H9 (cell line): ENCODE measurements around the gene RIIAD1. TPM values are rescaled to one million over a fixed set of nuclear protein-coding genes. Genes with fewer than 3 reads are reported as not detected.

Experiments
- DNase-seq: peaks from one replicate; pipeline ENCODE4 v3.0.0-alpha.2; 2017
- H2AFZ ChIP-seq: one replicate; pipeline ENCODE4 v1.6.1; 2013; ENCODE audit warnings: mild to moderate bottlenecking, low read length, control low read depth, moderate library complexity
- H2AK5ac ChIP-seq: 2 replicates; pipeline ENCODE4 v1.6.1; 2013; ENCODE audit warnings: low read length, control low read depth, mixed read lengths; ENCODE audit not compliant: insufficient read length
- H2BK120ac ChIP-seq: one replicate; pipeline ENCODE4 v1.6.1; 2013; ENCODE audit warnings: low read depth, mild to moderate bottlenecking, low read length, control low read depth, inconsistent platforms; ENCODE audit not compliant: poor library complexity, severe bottlenecking
- H2BK12ac ChIP-seq: 2 replicates; pipeline ENCODE4 v1.6.1; 2013; ENCODE audit warnings: low read length, control low read depth, mixed read lengths, low read depth; ENCODE audit not compliant: insufficient read length
- H2BK15ac ChIP-seq: 2 replicates; pipeline ENCODE4 v1.6.1; 2013; ENCODE audit warnings: low read depth, low read length, control low read depth
- H2BK20ac ChIP-seq: one replicate; pipeline ENCODE4 v1.6.1; 2013; ENCODE audit warnings: low read depth, mild to moderate bottlenecking, low read length, control low read depth, inconsistent platforms; ENCODE audit not compliant: poor library complexity, severe bottlenecking
- H2BK5ac ChIP-seq: 2 replicates; pipeline ENCODE4 v1.6.1; 2013; ENCODE audit warnings: low read length, control low read depth, mixed read lengths; ENCODE audit not compliant: insufficient read length
- H3K14ac ChIP-seq: 2 replicates; pipeline ENCODE4 v1.6.1; 2013; ENCODE audit warnings: low read length, control low read depth; ENCODE audit not compliant: insufficient read depth
- H3K18ac ChIP-seq: 2 replicates; pipeline ENCODE4 v1.6.1; 2013; ENCODE audit warnings: low read depth, mild to moderate bottlenecking, mixed read lengths, low read length, control low read depth; ENCODE audit not compliant: insufficient read length
- H3K23ac ChIP-seq: 2 replicates; pipeline ENCODE4 v1.6.1; 2013; ENCODE audit warnings: low read length, control low read depth, mixed read lengths, low read depth; ENCODE audit not compliant: insufficient read length
- H3K23me2 ChIP-seq: 2 replicates; pipeline ENCODE4 v1.6.1; 2013; ENCODE audit warnings: low read depth, mild to moderate bottlenecking, mixed read lengths, low read length, control low read depth; ENCODE audit not compliant: insufficient read length, poor library complexity, severe bottlenecking
- H3K27ac ChIP-seq: 2 replicates; pipeline ENCODE4 v1.5.1; 2013; ENCODE audit warnings: low read length, control low read depth, mixed read lengths, low read depth; ENCODE audit not compliant: insufficient read length
- H3K27me3 ChIP-seq: 2 replicates; pipeline ENCODE4 v1.6.1; 2013; ENCODE audit warnings: low read length, control low read depth, inconsistent platforms; ENCODE audit not compliant: insufficient read depth
- H3K4ac ChIP-seq: 2 replicates; pipeline ENCODE4 v1.6.1; 2013; ENCODE audit warnings: low read depth, mild to moderate bottlenecking, control low read depth, inconsistent platforms, low read length, moderate library complexity
- H3K4me1 ChIP-seq: 2 replicates; pipeline ENCODE4 v1.6.1; 2013; ENCODE audit warnings: low read length, control low read depth, inconsistent platforms; ENCODE audit not compliant: insufficient read depth
- H3K4me2 ChIP-seq: 2 replicates; pipeline ENCODE4 v1.6.1; 2013; ENCODE audit warnings: low read length, control low read depth, mixed read lengths; ENCODE audit not compliant: insufficient read length, insufficient read depth
- H3K56ac ChIP-seq: 2 replicates; pipeline ENCODE4 v1.6.1; 2013; ENCODE audit warnings: low read depth, mild to moderate bottlenecking, mixed read lengths, low read length, control low read depth; ENCODE audit not compliant: insufficient read length
- H3K79me1 ChIP-seq: 2 replicates; pipeline ENCODE4 v1.6.1; 2013; ENCODE audit warnings: low read depth, mild to moderate bottlenecking, moderate library complexity, low read length, control low read depth, inconsistent platforms; ENCODE audit not compliant: insufficient read depth, poor library complexity, severe bottlenecking
- H3K79me2 ChIP-seq: 2 replicates; pipeline ENCODE4 v1.6.1; 2013; ENCODE audit warnings: low read length, control low read depth, inconsistent platforms; ENCODE audit not compliant: insufficient read depth
- H3K9ac ChIP-seq: 2 replicates; pipeline ENCODE4 v1.6.1; 2013; ENCODE audit warnings: low read length, control low read depth, mixed read lengths; ENCODE audit not compliant: insufficient read length; ENCODE audit errors: extremely low read depth
- H3K9me3 ChIP-seq: one replicate; pipeline ENCODE4 v1.6.1; 2013; ENCODE audit warnings: low read depth, low read length, inconsistent platforms; ENCODE audit not compliant: control insufficient read depth
- H3T11ph ChIP-seq: one replicate; pipeline ENCODE4 v1.6.1; 2013; ENCODE audit warnings: mild to moderate bottlenecking, low read length, control low read depth, inconsistent platforms
- H4K20me1 ChIP-seq: one replicate; pipeline ENCODE4 v1.6.1; 2013; ENCODE audit not compliant: control insufficient read depth, insufficient read length, insufficient read depth
- H4K5ac ChIP-seq: 2 replicates; pipeline ENCODE4 v1.6.1; 2013; ENCODE audit warnings: low read depth, mild to moderate bottlenecking, mixed read lengths, low read length, control low read depth; ENCODE audit not compliant: insufficient read length
- H4K8ac ChIP-seq: replicated peaks from 2 replicates; pipeline ENCODE4 v1.6.1; 2013; ENCODE audit warnings: low read length, control low read depth, mixed read lengths, low read depth; ENCODE audit not compliant: insufficient read length
- H4K91ac ChIP-seq: 2 replicates; pipeline ENCODE4 v1.6.1; 2013; ENCODE audit warnings: low read depth, mild to moderate bottlenecking, moderate library complexity, mixed read lengths, low read length, control low read depth; ENCODE audit not compliant: insufficient read length
- H3K27ac Mint-ChIP-seq, 3 experiments: 2 replicates in 2 of 3; 3 replicates in 1 of 3; pipeline ENCODE4 v1.8.0; 2020 to 2021; ENCODE audit warnings: mixed read lengths in 3 of 3, mild to moderate bottlenecking in 1 of 3, moderate library complexity in 1 of 3
- H3K27me3 Mint-ChIP-seq: 2 replicates; pipeline ENCODE4 v1.8.0; 2021; ENCODE audit warnings: low read depth, mild to moderate bottlenecking, moderate library complexity, mixed read lengths
- H3K36me3 Mint-ChIP-seq, 3 experiments: 2 replicates in 2 of 3; 3 replicates in 1 of 3; pipeline ENCODE4 v1.8.0; 2020 to 2021; ENCODE audit warnings: low read depth in 3 of 3, mixed read lengths in 3 of 3; ENCODE audit not compliant: insufficient read depth in 1 of 3
- H3K4me1 Mint-ChIP-seq, 2 experiments: 2 replicates each; pipeline ENCODE4 v1.8.0; 2020; ENCODE audit warnings: mixed read lengths in 2 of 2
- H3K4me3 Mint-ChIP-seq, 2 experiments: 2 replicates in 1 of 2; 3 replicates in 1 of 2; pipeline ENCODE4 v1.8.0; 2020 to 2021; ENCODE audit warnings: mild to moderate bottlenecking in 2 of 2, mixed read lengths in 2 of 2, moderate library complexity in 1 of 2
- H3K9me3 Mint-ChIP-seq, 2 experiments: 2 replicates in 1 of 2; 3 replicates in 1 of 2; pipeline ENCODE4 v1.8.0; 2020; ENCODE audit warnings: mild to moderate bottlenecking in 2 of 2, mixed read lengths in 2 of 2, moderate library complexity in 1 of 2
- CTCF ChIP-seq: fragments of 200-600 bp; sonication (generic); conservative IDR thresholded peaks from 3 replicates; pipeline ENCODE4 v1.8.0; 2021; ENCODE audit warnings: antibody characterized with exemption, mild to moderate bottlenecking
- WGBS: extraction: QIAGEN DNeasy Blood & Tissue Kit; methylation state at CpG from one replicate; pipeline ENCODE4 v1.1.7; 2013; ENCODE audit warnings: missing lambda C conversion rate, low lambda C conversion rate, mixed read lengths; ENCODE audit not compliant: insufficient read length; ENCODE audit errors: extremely low coverage; 5-methylcytosine and 5-hydroxymethylcytosine counted together
- total RNA-seq: library from RNA; stranded (reverse); gene quantifications from 2 replicates; pipeline ENCODE4 v1.2.1, GENCODE V29; 2021

The RIIAD1 gene
- total RNA-seq, 1 experiment from 2014 or later: 1.4 TPM

GRCh38 chr1:151773702-151774101 lies 52.4 kb downstream of the RIIAD1 start:
- H2BK15ac ChIP-seq: no peak overlapping the region
- H3K79me1 ChIP-seq: no peaks in the 10 kb centered on the region
- H3K4me1 ChIP-seq: no peaks in the 10 kb centered on the region
- H3K23me2 ChIP-seq: no peaks in the 10 kb centered on the region
- no peak overlapping the region for H3K14ac ChIP-seq
- no peak for DNase-seq
- H3K27me3 Mint-ChIP-seq: no peaks in the 10 kb centered on the region; the same call in none of the 2 replicates
- no peak overlapping the region for H4K8ac ChIP-seq
- no peak overlapping the region for H3K4me2 ChIP-seq
- H2BK5ac ChIP-seq: no peak overlapping the region
- H3K9me3 Mint-ChIP-seq: peaks cover 6 to 8% of the 10 kb centered on the region in 2 experiments; a peak in 3 of 5 replicates
- H3K36me3 Mint-ChIP-seq: peaks cover 10 to 47% (median 28%) of the 10 kb centered on the region in 3 experiments; a peak in 6 of 7 replicates
- no peaks in the 10 kb centered on the region for H3K79me2 ChIP-seq
- H2BK20ac ChIP-seq: no peak overlapping the region
- H2AFZ ChIP-seq: no peak overlapping the region
- no peak overlapping the region for H3K23ac ChIP-seq
- H3K4me3 Mint-ChIP-seq: no peak overlapping the region
- H4K20me1 ChIP-seq: no peaks in the 10 kb centered on the region
- no peak overlapping the region for H4K5ac ChIP-seq
- H4K91ac ChIP-seq: no peak overlapping the region
- no peaks in the 10 kb centered on the region for H3K27me3 ChIP-seq
- no peaks in the 10 kb centered on the region for H3K4me1 Mint-ChIP-seq
- no peak overlapping the region for H3K56ac ChIP-seq
- no peak overlapping the region for H3K18ac ChIP-seq
- H2BK120ac ChIP-seq: no peak overlapping the region
- no peak overlapping the region for H2AK5ac ChIP-seq
- H3K27ac Mint-ChIP-seq: no peak overlapping the region
- no peak overlapping the region for H3K9ac ChIP-seq
- H3T11ph ChIP-seq: no peak overlapping the region
- H2BK12ac ChIP-seq: no peak overlapping the region
- no peak overlapping the region for H3K27ac ChIP-seq
- no peak overlapping the region for H3K4ac ChIP-seq
- no CpG with 5 or more reads among the region's 5 CpGs for WGBS
- TF ChIP-seq CTCF: no peak
- H3K9me3 ChIP-seq: no peaks in the 10 kb centered on the region
